ENCODE results near the gene SLC16A12.

Gene SLC16A12

DNA sequence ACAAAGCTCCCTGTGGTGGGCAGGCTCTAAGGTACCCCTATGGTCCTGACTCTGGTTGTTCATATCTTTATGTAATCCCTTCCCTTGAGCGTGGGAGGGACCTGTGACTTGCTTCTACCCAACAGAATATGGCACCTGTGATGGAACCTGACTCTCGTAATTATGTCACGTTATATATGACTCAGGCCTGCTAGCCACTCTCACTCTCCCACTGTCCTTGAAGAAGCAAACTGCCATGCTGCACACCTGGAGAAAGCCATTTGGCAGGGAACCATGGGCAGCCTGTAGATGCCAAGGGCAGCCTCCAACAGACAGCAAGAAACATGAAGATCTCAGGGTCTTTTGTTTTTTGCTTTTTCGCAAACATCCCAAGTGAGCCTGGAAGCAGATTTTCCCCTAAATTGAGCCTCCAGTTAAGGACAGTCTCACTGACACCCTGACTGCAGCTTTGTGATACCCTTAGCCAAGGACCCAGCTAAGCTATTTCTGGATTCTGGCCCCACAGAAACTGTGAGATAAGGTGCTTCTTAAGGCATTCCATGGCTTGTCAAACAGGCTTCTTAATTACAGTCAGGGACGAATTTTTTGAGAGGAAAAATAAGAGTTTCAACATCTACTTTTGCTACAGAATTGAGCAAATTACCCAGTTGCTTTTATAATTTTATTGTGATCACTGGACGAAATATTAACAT is 71.4 kb downstream of the SLC16A12 start:
- no peak overlapping the region for H3K9ac ChIP-seq (ENCODE audit: low read depth, low read length, poor library complexity, severe bottlenecking)
- H3K79me2 ChIP-seq (ENCODE audit: insufficient read depth, low read length) = no peaks in the 10 kb centered on the region
- TF ChIP-seq EZH2phosphoT487 (IDR thresholded peaks at IDR 0.05; ENCODE audit: borderline replicate concordance) = no peak
- TF ChIP-seq, protein P1, sequence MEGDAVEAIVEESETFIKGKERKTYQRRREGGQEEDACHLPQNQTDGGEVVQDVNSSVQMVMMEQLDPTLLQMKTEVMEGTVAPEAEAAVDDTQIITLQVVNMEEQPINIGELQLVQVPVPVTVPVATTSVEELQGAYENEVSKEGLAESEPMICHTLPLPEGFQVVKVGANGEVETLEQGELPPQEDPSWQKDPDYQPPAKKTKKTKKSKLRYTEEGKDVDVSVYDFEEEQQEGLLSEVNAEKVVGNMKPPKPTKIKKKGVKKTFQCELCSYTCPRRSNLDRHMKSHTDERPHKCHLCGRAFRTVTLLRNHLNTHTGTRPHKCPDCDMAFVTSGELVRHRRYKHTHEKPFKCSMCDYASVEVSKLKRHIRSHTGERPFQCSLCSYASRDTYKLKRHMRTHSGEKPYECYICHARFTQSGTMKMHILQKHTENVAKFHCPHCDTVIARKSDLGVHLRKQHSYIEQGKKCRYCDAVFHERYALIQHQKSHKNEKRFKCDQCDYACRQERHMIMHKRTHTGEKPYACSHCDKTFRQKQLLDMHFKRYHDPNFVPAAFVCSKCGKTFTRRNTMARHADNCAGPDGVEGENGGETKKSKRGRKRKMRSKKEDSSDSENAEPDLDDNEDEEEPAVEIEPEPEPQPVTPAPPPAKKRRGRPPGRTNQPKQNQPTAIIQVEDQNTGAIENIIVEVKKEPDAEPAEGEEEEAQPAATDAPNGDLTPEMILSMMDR (conservative IDR thresholded peaks at IDR 0.05; ENCODE audit: low read length) = no peak
- no peaks in the 10 kb centered on the region for H3K27me3 ChIP-seq (ENCODE audit: insufficient read depth, low read length, poor library complexity, severe bottlenecking)
- H3K9me2 ChIP-seq (replicated peaks; ENCODE audit: low read depth, low read length) = no peaks in the 10 kb centered on the region
- H3K36me3 ChIP-seq (ENCODE audit: insufficient read depth, low read length) = no peaks in the 10 kb centered on the region
- H3K9me3 ChIP-seq (ENCODE audit: insufficient read depth, low read depth, low read length) = no peaks in the 10 kb centered on the region
- H3K4me3 ChIP-seq (ENCODE audit: low read length, poor library complexity, severe bottlenecking) = no peak overlapping the region
- no peak overlapping the region for H2AFZ ChIP-seq (ENCODE audit: low read length)
- no peaks in the 10 kb centered on the region for H4K20me1 ChIP-seq (ENCODE audit: insufficient read depth, low read length, poor library complexity, severe bottlenecking)
- H3F3A ChIP-seq (ENCODE audit: low read depth) = no peaks in the 10 kb centered on the region
- no peak overlapping the region for H3K4me2 ChIP-seq (ENCODE audit: low read depth, low read length, poor library complexity, severe bottlenecking)
- H3K4me1 ChIP-seq (ENCODE audit: insufficient read depth, low read length, poor library complexity, severe bottlenecking) = no peaks in the 10 kb centered on the region

DNA sequence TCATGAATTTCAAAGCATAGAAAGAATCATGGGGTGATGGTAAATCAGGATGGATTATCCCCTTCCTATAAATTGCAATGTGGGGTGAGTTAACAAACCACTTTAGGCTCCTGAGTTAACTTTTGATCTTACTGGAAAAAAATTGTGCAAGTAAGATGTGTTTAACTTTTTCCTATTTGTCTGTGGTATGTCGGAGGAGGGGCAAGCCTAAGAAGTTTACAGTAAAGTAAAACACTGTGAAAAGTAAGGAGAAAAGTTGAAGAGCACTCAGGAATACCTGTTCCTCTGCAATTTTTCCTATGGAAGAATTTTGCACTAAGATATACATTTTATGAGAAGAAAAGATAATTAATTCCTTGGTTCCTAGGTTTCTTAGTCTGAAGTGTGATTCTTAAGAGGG is 76.6 kb downstream of the SLC16A12 start:
- no peaks in the 10 kb centered on the region for H3K79me2 ChIP-seq (ENCODE audit: insufficient read depth, low read length)
- H3K4me2 ChIP-seq (ENCODE audit: low read depth, low read length, poor library complexity, severe bottlenecking) = no peak overlapping the region
- no peaks in the 10 kb centered on the region for H3K36me3 ChIP-seq (ENCODE audit: insufficient read depth, low read length)
- H3K9ac ChIP-seq (ENCODE audit: low read depth, low read length, poor library complexity, severe bottlenecking) = no peak overlapping the region
- no peaks in the 10 kb centered on the region for H3K9me3 ChIP-seq (ENCODE audit: insufficient read depth, low read depth, low read length)
- no peaks in the 10 kb centered on the region for H3K4me1 ChIP-seq (ENCODE audit: insufficient read depth, low read length, poor library complexity, severe bottlenecking)
- H3K27me3 ChIP-seq (ENCODE audit: insufficient read depth, low read length, poor library complexity, severe bottlenecking) = no peaks in the 10 kb centered on the region
- TF ChIP-seq, protein P1 (conservative IDR thresholded peaks at IDR 0.05; ENCODE audit: low read length) = no peak
- no peak for TF ChIP-seq EZH2phosphoT487 (IDR thresholded peaks at IDR 0.05; ENCODE audit: borderline replicate concordance)
- H2AFZ ChIP-seq (ENCODE audit: low read length) = no peak overlapping the region
- H3F3A ChIP-seq (ENCODE audit: low read depth) = no peaks in the 10 kb centered on the region
- H4K20me1 ChIP-seq (ENCODE audit: insufficient read depth, low read length, poor library complexity, severe bottlenecking) = no peaks in the 10 kb centered on the region
- no peaks in the 10 kb centered on the region for H3K9me2 ChIP-seq (replicated peaks; ENCODE audit: low read depth, low read length)
- no peak overlapping the region for H3K4me3 ChIP-seq (ENCODE audit: low read length, poor library complexity, severe bottlenecking)

DNA sequence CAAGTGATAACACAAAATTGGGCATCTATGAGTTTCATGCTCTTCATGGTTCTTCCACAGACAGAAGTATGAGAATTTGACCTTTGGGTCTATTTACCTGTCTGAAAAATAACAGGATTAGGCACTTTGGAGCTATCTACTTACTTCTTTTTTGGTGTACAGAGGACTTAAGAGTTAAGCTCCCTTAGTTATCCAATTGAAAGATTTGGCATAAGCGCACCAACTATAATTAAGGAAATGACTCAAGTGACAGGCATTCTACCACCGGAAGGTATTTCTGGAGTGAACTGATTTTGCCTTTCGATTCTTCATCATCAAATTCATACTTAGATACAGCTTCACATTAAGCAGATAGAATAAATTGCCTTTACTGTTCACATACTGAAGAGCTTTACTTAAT is 77.1 kb downstream of the SLC16A12 start:
- Histone ChIP-seq H3K27me3 (ENCODE audit: insufficient read depth, low read length, poor library complexity, severe bottlenecking) (no peaks in the 10 kb centered on the region), H3K4me3 (ENCODE audit: low read length, poor library complexity, severe bottlenecking) (no peak overlapping the region), H3F3A (ENCODE audit: low read depth) (no peaks in the 10 kb centered on the region), H3K9me2 (replicated peaks; ENCODE audit: low read depth, low read length) (no peaks in the 10 kb centered on the region), H3K4me1 (ENCODE audit: insufficient read depth, low read length, poor library complexity, severe bottlenecking) (no peaks in the 10 kb centered on the region), H3K9me3 (ENCODE audit: insufficient read depth, low read depth, low read length) (no peaks in the 10 kb centered on the region), H3K9ac (ENCODE audit: low read depth, low read length, poor library complexity, severe bottlenecking) (no peak overlapping the region), H3K4me2 (ENCODE audit: low read depth, low read length, poor library complexity, severe bottlenecking) (no peak overlapping the region), H4K20me1 (ENCODE audit: insufficient read depth, low read length, poor library complexity, severe bottlenecking) (no peaks in the 10 kb centered on the region), H3K79me2 (ENCODE audit: insufficient read depth, low read length) (no peaks in the 10 kb centered on the region), H2AFZ (ENCODE audit: low read length) (no peak overlapping the region), H3K36me3 (ENCODE audit: insufficient read depth, low read length) (no peaks in the 10 kb centered on the region)
- TF ChIP-seq EZH2phosphoT487 (IDR thresholded peaks at IDR 0.05; ENCODE audit: borderline replicate concordance) = no peak
- TF ChIP-seq, protein P1 (conservative IDR thresholded peaks at IDR 0.05; ENCODE audit: low read length) = no peak

All from Loucy (cell line).